GM10266 (cell line): ENCODE measurements around the gene ROM1.
"Not testable (repeated sequence)": the region's sequence is repeated elsewhere in the genome, so short reads cannot be mapped to it uniquely, and the experiment has no call there.

ENCODE experiments used
- DNase-seq: peaks from one replicate; pipeline ENCODE4 v3.0.0; 2012; ENCODE audit errors: extremely low spot score
- TF ChIP-seq, protein P1 (sequence below): IDR thresholded peaks from 2 replicates; pipeline ENCODE4 v1.5.1; 2012; ENCODE audit warnings: mild to moderate bottlenecking, low read depth; ENCODE audit not compliant: control insufficient read depth, insufficient read depth; ENCODE audit errors: missing control alignments

Gene ROM1

DNA sequence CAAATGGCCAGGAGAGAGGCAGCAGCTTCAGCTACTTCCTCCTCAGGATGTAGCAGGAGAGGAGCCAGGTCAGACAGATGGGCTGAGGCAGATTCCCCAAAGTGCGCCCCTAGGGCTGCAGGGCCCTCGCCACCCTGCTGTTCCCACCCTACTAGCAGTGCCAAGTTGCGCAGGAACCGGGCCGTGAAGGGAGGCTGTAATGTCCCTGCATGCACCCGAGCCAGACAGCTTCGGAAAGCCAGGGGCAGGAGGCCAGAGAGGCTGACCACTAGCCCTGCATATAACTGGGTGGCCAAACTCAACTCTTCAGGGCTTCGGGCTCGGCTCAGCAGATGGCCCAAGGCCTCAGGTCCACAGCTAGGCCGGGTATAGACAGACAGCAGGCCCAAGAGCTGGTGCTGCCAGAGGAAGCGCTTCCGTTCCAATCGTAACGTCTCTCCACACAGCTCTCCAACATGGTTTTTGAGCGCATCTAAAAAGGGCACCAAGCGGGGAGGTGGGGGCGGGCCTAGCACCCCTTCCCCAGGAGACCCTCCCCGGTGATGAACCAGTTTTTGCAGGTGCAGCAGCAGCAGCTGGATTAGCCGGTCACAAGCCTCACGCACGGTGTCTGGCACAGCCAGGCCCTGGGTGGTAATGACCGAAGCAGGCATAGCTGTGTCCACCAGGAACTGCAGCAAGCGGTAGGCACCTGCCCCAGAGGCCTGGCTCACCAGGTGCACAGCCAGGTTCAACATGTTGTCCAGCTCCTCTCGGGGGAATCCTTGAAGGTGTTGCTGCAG lies 35.3 kb downstream of the ROM1 start:
- TF ChIP-seq, protein P1, sequence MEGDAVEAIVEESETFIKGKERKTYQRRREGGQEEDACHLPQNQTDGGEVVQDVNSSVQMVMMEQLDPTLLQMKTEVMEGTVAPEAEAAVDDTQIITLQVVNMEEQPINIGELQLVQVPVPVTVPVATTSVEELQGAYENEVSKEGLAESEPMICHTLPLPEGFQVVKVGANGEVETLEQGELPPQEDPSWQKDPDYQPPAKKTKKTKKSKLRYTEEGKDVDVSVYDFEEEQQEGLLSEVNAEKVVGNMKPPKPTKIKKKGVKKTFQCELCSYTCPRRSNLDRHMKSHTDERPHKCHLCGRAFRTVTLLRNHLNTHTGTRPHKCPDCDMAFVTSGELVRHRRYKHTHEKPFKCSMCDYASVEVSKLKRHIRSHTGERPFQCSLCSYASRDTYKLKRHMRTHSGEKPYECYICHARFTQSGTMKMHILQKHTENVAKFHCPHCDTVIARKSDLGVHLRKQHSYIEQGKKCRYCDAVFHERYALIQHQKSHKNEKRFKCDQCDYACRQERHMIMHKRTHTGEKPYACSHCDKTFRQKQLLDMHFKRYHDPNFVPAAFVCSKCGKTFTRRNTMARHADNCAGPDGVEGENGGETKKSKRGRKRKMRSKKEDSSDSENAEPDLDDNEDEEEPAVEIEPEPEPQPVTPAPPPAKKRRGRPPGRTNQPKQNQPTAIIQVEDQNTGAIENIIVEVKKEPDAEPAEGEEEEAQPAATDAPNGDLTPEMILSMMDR = no peak
- DNase-seq = no peak

DNA sequence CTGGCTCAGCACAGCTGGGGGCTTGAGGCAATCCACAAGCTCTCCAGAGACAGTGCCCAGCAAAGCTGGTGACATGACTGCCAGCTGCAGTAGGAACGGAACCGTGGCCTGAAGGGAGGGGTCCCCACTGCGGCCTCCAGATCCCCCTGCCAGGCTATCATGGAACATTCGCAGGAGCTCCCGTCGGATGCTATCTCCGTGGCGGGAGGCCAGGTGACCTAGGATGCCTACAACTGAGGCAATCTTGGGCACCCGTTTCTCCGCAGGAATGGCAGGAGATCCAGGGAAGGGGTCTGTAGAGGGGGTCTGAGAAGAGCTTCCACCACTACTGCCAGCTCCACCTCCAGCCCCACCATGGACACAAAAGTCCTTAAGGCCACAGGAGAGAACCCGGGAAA lies 35.9 kb downstream of the ROM1 start:
- TF ChIP-seq, protein P1 = no peak
- DNase-seq = no peak

DNA sequence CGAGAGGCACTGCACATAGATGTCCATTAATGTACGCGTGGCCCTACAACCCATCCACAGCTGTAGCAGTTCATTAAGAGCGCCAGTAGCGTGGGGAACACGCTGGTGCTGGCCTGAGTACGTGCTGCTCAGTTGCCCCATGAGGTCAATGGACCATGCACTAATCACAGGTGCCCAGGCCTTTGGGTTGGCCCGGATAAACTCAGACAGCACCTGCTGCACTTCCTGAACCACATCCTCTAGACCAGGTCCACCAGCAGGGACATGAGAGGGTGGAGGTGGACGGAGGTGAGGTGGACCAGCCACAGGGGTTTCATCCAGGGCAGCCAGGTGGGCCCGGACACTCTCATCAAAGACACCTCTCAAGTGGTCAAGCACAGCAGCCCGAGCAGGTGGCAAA lies 36.4 kb downstream of the ROM1 start:
- TF ChIP-seq, protein P1 = no peak
- DNase-seq = no peak

DNA sequence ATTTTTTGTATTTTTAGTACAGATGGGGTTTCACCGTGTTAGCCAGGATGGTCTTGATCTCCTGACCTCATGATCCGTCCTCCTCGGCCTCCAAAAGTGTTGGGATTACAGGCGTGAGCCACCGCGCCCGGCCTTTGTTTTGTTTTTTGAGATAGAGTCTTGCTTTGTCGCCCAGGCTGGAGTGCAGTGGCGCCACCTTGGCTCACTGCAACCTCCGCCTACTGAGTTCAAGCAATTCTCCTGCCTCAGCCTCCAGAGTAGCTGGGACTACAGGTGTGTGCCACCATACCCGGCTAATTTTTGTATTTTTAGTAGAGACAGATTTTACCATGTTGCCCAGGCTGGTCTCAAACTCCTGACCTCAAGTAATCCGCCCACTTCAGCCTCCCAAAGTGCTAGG lies 37.2 kb downstream of the ROM1 start:
- DNase-seq = not testable (repeated sequence)

DNA sequence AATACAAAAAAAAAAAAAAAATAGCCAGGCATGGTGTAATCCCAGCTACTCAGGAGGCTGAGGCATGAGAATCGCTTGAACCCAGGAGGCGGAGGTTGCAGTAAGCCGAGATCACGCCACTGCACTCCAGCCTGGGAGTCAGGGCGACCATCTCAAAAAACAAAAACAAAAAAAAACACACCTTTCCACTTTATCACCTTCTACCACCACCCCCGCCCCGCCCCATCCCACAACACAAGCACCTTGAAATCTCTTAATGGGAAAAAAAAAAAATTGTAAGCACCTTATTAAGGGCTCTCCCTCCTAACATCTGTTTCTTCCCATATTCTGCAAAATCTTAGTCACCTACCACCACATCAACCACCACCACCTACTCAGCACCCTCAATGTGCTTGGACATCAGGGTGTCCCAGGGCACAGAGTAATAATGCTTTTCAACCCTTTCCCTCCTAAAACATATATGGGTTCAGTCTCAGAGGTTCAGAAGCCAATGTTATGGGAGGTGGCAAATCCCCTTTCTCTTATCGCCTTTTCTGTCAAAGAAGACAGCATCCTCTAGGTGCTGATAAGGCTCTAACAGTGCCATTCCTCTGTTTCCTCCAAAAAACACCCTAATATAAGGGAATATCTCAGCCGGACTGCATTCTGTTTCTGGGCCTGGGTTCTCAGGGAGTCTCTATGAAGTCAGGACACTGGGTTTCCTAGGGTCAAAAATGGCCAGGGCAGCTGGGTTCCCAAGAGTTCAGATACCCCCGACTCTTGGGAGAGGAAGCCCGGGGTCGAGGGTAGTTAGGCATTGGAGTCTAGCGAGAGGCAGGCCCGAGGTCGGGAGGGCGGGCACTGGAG lies 39.3 kb downstream of the ROM1 start:
- DNase-seq = no peak
- TF ChIP-seq, protein P1 = no peak

DNA sequence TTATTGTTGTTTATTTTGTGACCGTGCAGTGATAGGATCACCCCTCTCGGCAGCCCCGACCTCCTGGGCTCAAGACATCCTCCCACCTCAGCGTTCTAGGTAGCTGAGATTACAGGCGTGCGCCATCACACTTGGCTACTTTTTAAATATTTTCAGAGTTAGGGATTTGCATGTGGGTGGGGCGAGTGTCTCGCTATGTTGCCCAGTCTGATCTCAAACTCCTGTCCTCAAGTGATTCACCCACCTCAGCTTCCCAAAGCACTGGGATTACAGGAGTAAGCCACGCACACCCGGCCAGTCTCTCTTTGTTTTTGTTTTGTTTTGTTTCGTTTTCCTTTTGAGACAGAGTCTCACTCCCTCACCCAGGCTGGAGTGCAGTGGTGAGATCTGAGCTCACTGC lies 41.2 kb downstream of the ROM1 start:
- no peak for DNase-seq
- TF ChIP-seq, protein P1 = no peak

DNA sequence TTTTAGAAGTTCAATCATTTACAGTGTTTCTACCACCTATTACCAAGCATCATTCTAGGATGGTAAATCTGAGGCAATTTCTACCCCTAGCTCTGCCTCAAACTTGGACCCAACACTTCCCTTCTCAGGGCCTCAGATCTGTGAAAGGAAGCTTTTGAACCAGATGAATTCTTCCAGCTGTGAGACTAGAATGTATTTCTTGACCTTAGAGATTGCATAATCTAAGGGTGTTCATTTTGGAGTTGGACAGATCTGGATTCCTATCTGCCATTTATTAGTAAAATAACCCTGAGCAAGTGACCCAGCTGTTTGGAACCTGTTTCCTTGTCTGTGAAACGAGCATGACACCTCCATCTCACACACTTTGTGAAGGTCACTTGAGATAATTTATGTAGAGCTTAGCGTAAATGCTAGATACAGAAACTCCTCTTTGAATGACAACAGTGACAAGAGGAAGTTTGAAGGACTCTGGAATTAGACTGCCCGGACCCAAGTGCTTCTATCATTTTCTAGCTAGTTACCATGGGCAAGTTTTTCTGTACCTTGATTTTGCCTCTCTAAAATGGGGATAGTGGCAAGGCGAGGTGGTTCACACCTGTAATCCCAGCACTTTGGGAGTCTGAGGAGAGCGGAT lies 43.9 kb downstream of the ROM1 start:
- TF ChIP-seq, protein P1 = no peak
- DNase-seq = no peak
